Dendritic cell treated with granulocyte-macrophage colony-stimulating factor and Interleukin-4, amounts not matched to agents 40 ng/mL and 50 ng/mL, for 4 days (primary cell): ENCODE measurements around the gene PNMA6E.

Experiments used
- H3K27ac Mint-ChIP-seq: one replicate; pipeline ENCODE4 v1.8.0; 2022; ENCODE audit warnings: mild to moderate bottlenecking, mixed read lengths
- H3K27me3 Mint-ChIP-seq: one replicate; pipeline ENCODE4 v1.8.0; 2022; ENCODE audit warnings: mild to moderate bottlenecking, mixed read lengths
- H3K36me3 Mint-ChIP-seq: one replicate; pipeline ENCODE4 v1.8.0; 2022; ENCODE audit warnings: low read depth, mixed read lengths
- H3K4me1 Mint-ChIP-seq: one replicate; pipeline ENCODE4 v1.8.0; 2022; ENCODE audit warnings: low read depth, mixed read lengths
- H3K4me3 Mint-ChIP-seq: one replicate; pipeline ENCODE4 v1.8.0; 2022; ENCODE audit warnings: mild to moderate bottlenecking, moderate library complexity, mixed read lengths
- H3K9me3 Mint-ChIP-seq: one replicate; pipeline ENCODE4 v1.8.0; 2022; ENCODE audit warnings: mixed read lengths
- intact Hi-C: fragments of 100-400 bp; cut with micrococcal nuclease; formaldehyde crosslinking; loops from one replicate; pipeline ENCODE4 v1.15.0; 2022

PNMA6E gene

DNA sequence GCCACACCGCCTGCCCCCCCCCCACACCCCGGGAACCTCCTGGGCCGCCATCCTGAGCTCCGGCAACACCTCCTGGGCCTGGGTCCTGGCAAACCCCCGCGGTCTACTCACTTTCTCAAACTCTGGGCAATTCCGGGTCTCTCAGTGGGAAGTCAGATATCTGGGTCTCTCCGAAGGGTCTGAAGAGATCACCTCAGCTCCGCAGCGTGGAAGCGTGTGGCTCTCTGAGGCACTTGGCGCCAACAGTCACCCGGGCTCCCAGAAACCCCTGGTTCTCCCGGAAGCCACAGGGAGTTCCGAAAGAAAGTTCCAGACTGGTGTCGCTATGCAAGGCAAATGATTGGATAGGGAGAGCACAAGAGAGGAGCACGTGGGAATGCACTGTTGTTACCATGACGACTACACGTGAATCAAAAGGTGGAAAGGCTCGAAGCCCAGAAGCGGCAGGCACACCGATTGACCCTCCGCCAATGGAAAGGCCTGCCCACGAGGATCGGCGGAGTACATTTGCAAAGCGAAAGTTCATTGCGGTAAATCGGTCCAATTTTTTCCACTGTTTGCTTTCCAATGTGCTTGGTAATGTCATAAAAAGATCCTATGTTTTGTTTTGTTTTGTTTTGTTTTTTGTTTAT is at the start of gene PNMA6E:
TSS of gene PNMA6E (minus strand) at position 218 of the 632 bp plus-strand sequence. CDS start 2,501 bp downstream, outside the sequence.
- no peaks in the 10 kb centered on the region for H3K36me3 Mint-ChIP-seq
- H3K27ac Mint-ChIP-seq: no peak within 1 kb of the TSS
- no peaks in the 10 kb centered on the region for H3K4me1 Mint-ChIP-seq
- H3K9me3 Mint-ChIP-seq: no peaks in the 10 kb centered on the region
- no peak within 1 kb of the TSS for H3K4me3 Mint-ChIP-seq
- intact Hi-C loops: no loop called here
- peaks cover 3% of the 10 kb centered on the region for H3K27me3 Mint-ChIP-seq

DNA sequence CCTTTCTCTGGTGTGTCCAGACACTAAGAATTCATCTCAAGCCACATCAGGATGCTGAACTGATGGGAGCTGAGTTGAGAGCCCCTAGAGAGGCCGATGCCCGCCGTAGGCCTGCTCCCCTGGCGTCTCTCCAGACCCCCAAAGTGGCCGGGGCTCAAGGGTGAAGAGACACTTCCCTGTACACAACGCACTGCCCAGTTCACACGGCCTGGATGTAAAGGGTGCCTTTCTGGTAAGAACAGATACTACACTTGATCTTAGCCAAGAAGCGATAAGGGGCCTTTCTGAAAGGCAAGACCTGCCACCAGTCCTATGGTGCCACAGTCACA is 49.8 kb upstream of the PNMA6E start:
- Mint-ChIP-seq H3K27me3 (no peaks in the 10 kb centered on the region), H3K9me3 (no peaks in the 10 kb centered on the region), H3K4me1 (no peaks in the 10 kb centered on the region), H3K27ac (no peak overlapping the region), H3K36me3 (peaks cover 74% of the 10 kb centered on the region), H3K4me3 (no peak overlapping the region)
- intact Hi-C loops: no loop called here

- Mint-ChIP-seq H3K36me3 (peaks cover 68% of the 10 kb centered on the region), H3K27me3 (no peaks in the 10 kb centered on the region), H3K9me3 (no peaks in the 10 kb centered on the region), H3K4me1 (no peaks in the 10 kb centered on the region), H3K27ac (no peak overlapping the region), H3K4me3 (no peak overlapping the region)
- intact Hi-C loops: no loop called here
These were observed 49.2 kb upstream of the PNMA6E start for GRCh38 chrX:153450114-153450948.

GRCh38 chrX:153449368-153450113 is 48.4 kb upstream of the PNMA6E start:
- Mint-ChIP-seq H3K27ac (no peak overlapping the region), H3K36me3 (peaks cover 60% of the 10 kb centered on the region), H3K4me3 (no peak overlapping the region), H3K4me1 (no peaks in the 10 kb centered on the region), H3K9me3 (no peaks in the 10 kb centered on the region), H3K27me3 (no peaks in the 10 kb centered on the region)
- intact Hi-C loops: no loop called here

DNA sequence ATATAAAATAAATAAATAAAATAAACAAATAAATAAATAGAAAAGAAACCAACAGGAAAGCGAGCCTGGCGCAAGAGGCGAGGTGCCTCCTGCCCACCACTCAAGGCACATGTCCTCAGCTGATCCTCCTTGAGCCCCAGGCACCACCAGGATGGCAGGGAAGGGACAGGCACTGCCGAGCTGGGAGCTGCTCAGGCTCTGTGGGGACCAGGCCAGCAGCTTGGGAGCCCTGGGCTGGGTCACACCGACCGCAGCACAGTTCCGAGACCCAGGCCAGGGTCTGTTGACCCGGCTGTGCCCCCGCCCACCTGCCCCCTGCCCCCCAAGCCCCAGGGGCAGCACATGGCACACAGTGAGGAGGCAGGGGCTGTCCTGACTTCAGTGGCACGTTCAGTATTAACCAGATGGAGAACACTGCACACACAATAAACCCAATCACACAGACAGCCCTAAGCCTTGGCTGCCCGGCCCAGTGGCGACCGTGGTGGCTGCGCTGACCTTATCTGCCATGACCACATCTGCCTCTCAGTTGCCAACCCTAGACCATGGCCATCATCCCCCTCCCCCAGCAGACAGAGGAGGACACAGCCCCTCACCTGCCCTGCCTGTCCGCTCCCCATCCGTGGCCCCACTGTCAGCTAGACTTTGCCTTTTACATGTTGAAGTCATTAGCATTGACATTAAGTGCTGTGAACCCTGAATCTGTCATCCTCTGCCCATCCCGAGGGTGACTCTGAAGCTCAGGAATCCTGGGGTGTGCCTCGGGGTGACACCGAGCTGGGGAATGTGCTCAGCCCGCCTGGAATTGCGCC is 47.6 kb upstream of the PNMA6E start:
- H3K9me3 Mint-ChIP-seq: no peaks in the 10 kb centered on the region
- no peak overlapping the region for H3K27ac Mint-ChIP-seq

GRCh38 chrX:153447581-153447960 is 46.4 kb upstream of the PNMA6E start:
- Mint-ChIP-seq H3K4me3 (no peak overlapping the region), H3K27ac (no peak overlapping the region), H3K4me1 (no peaks in the 10 kb centered on the region)

More for the DNA sequence above, 47.6 kb upstream of the PNMA6E start:
- intact Hi-C loops: no loop called here
- no peaks in the 10 kb centered on the region for H3K27me3 Mint-ChIP-seq
- H3K4me1 Mint-ChIP-seq: no peaks in the 10 kb centered on the region
- peaks cover 53% of the 10 kb centered on the region for H3K36me3 Mint-ChIP-seq
- H3K4me3 Mint-ChIP-seq: no peak overlapping the region

DNA sequence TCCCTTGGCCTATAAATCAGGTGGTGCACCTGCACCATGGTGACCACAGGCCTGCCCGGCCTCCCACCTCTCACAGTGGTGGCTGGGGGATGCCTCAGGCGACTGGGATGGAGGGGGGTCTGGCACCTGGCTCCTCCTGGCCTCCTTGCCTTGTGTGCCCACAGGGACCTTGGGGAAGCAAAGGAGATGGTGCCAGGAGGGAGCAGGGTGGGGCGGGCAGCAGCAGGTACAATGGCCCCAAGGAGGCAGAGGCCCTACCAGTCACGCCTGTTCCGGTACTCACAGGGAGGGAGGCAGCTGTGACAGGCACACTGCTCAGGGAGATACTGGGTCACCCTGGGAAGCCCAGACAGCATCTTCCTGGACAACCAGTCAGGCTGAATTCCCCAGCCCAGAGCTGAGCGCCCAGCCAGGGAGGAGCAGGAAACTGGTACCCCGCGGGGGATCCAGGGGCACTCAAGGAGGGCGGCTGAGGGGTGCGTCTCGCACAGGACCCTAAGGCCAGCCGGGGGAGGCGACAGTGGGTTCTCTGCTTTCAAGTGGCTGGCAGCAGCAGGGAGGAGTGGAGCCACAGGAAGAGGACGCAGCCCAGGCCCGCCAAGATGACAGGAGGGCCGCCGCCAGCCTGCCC is 45.9 kb upstream of the PNMA6E start:
- Mint-ChIP-seq H3K4me1 (no peaks in the 10 kb centered on the region), H3K27ac (no peak overlapping the region), H3K4me3 (no peak overlapping the region), H3K27me3 (no peaks in the 10 kb centered on the region), H3K36me3 (peaks cover 43% of the 10 kb centered on the region), H3K9me3 (no peaks in the 10 kb centered on the region)
- intact Hi-C loops: no loop called here

More at GRCh38 chrX:153447581-153447960, 46.4 kb upstream of the PNMA6E start:
- Mint-ChIP-seq H3K9me3 (no peaks in the 10 kb centered on the region), H3K36me3 (peaks cover 44% of the 10 kb centered on the region), H3K27me3 (no peaks in the 10 kb centered on the region)
- intact Hi-C loops: no loop called here

GRCh38 chrX:153446636-153446936 is 45.4 kb upstream of the PNMA6E start:
- Mint-ChIP-seq H3K4me1 (no peaks in the 10 kb centered on the region), H3K36me3 (peaks cover 38% of the 10 kb centered on the region), H3K4me3 (no peak overlapping the region), H3K27ac (no peak overlapping the region), H3K27me3 (no peaks in the 10 kb centered on the region), H3K9me3 (no peaks in the 10 kb centered on the region)
- intact Hi-C loops: no loop called here

DNA sequence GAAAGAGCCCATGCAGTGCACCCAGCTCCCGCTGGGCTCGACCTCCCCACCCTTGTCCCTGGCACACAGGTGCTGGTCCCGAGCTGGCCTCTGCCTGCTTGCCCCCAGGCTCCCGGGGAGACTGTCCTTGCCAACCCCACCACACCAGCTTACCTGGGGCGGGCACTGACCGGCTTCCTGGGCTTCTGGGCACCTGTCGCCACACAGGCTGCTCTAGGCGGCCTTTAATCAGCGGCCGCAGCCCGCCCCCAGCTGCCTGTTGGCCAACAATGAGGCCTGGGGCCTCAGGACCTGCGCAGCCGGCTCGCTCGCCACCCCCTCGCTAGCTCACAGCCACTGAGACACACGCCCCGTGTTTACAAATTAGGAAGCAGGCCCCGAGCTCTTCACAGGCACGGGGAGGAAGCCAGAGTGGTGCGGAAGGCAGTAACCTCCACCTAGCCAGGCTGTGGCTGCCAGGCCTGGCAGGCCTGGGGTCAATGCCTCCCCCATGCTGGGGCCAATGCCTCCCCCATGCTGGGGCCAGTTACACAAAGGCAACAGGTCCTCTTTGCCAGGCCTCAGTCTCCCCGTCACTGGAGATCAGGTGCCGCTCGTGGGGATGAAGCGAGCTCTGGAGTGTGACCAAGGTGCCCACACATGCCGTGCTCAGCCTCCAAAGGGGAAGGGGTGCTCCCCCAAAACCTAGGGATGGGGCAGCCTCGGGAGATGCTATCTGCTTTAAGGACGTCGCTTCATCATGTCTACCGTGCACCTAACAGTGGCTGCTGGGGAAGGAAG is 44.9 kb upstream of the PNMA6E start, which contains the start of gene TREX2:
TSS of gene TREX2 (minus strand) at position 201 of the 780 bp plus-strand sequence. CDS start 626 bp downstream, outside the sequence.
- intact Hi-C loops: no loop called here
- Mint-ChIP-seq H3K4me1 (no peaks in the 10 kb centered on the region), H3K9me3 (no peaks in the 10 kb centered on the region), H3K27ac (no peak within 1 kb of the TSS), H3K4me3 (no peak within 1 kb of the TSS), H3K36me3 (peaks cover 33% of the 10 kb centered on the region), H3K27me3 (no peaks in the 10 kb centered on the region)

DNA sequence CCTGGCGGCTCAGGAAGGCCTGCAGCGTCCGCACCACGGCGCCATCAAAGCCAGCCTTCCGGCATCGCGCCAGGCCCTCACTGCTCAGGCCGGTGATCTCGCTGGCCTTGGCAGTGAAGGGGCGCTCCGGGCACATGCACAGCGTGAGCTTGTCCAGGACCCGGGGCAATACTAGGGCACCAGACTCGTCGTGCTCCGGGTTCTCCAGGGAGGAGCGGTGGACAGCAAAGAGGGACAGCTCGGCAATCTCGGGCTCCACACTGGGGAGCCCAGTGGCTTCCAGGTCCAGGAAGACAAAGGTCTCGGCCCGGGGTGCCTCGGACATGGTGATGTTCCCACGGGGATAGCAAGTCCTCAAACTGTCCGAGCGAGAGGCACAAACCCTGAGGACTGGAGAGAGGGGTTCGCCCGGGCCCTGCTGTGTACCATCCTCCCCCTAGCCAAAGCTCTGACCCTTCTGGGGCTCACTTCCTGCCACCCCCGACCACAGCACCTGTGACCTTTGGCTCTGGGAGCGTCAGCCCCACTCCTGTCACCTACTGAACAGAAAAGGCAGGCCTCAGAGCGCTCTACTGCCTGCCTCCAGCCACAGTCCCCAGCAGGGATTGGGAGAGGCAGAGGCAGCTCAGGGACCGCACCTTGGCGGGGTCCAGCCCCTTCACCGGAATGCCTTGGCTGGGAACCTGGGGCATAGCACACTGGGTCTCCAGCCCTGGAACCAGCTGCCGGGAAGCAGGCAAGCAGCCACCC is 44.1 kb upstream of the PNMA6E start:
- Mint-ChIP-seq H3K4me3 (no peak overlapping the region), H3K27ac (no peak overlapping the region), H3K27me3 (no peaks in the 10 kb centered on the region), H3K36me3 (peaks cover 25% of the 10 kb centered on the region), H3K4me1 (no peaks in the 10 kb centered on the region), H3K9me3 (no peaks in the 10 kb centered on the region)
- intact Hi-C loops: no loop called here

GRCh38 chrX:153444333-153445011 is 43.3 kb upstream of the PNMA6E start:
- no peaks in the 10 kb centered on the region for H3K9me3 Mint-ChIP-seq
- intact Hi-C loops: no loop called here

More at GRCh38 chrX:153444333-153445011, 43.3 kb upstream of the PNMA6E start:
- Mint-ChIP-seq H3K27ac (no peak overlapping the region), H3K4me3 (no peak overlapping the region), H3K4me1 (no peaks in the 10 kb centered on the region), H3K36me3 (peaks cover 17% of the 10 kb centered on the region), H3K27me3 (no peaks in the 10 kb centered on the region)
